H1 (cell line): ENCODE measurements around the gene ROBO2. TPM values are rescaled to one million over a fixed set of nuclear protein-coding genes. Genes with fewer than 3 reads are reported as not detected.

Source experiments
- CTCF ChIA-PET: fragments of 300-600 bp; sonication (Branson Sonifier 250); formaldehyde crosslinking; loops from one replicate; lab custom pipeline; 2021; ENCODE audit not compliant: partially characterized antibody; lab: Charles Lee
- POLR2A ChIA-PET: fragments of 300-600 bp; sonication (Branson Sonifier 250); formaldehyde crosslinking; loops from one replicate; lab custom pipeline; 2021; ENCODE audit warnings: inconsistent platforms; ENCODE audit not compliant: partially characterized antibody; lab: Charles Lee
- DNase-seq, 2 experiments: peaks; one replicate each; pipeline versions ENCODE4 v3.0.0 to v3.0.0-alpha.2; 2010 to 2022; ENCODE audit warnings: low spot score in 2 of 2, low read depth in 1 of 2, mixed read lengths in 1 of 2
- FAIRE-seq: peaks from 2 replicates; lab custom pipeline; 2011; peaks lifted over from hg19 to GRCh38; lab: Jason Lieb, UNC
- H2AFZ ChIP-seq: 2 replicates; pipeline ENCODE4 v1.8.1; 2012; ENCODE audit warnings: low read length, inconsistent platforms
- H2AK5ac ChIP-seq: 2 replicates; pipeline ENCODE4 v1.6.1; 2013; ENCODE audit warnings: low read depth, low read length
- H2BK120ac ChIP-seq: replicated peaks from 2 replicates; pipeline ENCODE3; 2013; ENCODE audit warnings: low read depth, low read length, inconsistent platforms
- H2BK12ac ChIP-seq: 2 replicates; pipeline ENCODE4 v1.6.1; 2013; ENCODE audit warnings: low read depth, low read length
- H2BK15ac ChIP-seq: 2 replicates; pipeline ENCODE4 v1.6.1; 2013; ENCODE audit warnings: low read length
- H2BK20ac ChIP-seq: 2 replicates; pipeline ENCODE4 v1.6.1; 2013; ENCODE audit warnings: low read length
- H2BK5ac ChIP-seq: 2 replicates; pipeline ENCODE4 v1.6.1; 2013; ENCODE audit warnings: low read depth, low read length
- H3K14ac ChIP-seq: 2 replicates; pipeline ENCODE4 v1.6.1; 2013; ENCODE audit warnings: inconsistent platforms; ENCODE audit not compliant: insufficient read length
- H3K18ac ChIP-seq: 2 replicates; pipeline ENCODE4 v1.6.1; 2013; ENCODE audit warnings: low read length; ENCODE audit errors: extremely low read depth
- H3K23ac ChIP-seq: 2 replicates; pipeline ENCODE4 v1.6.1; 2013; ENCODE audit warnings: inconsistent platforms; ENCODE audit not compliant: insufficient read length
- H3K23me2 ChIP-seq: 2 replicates; pipeline ENCODE4 v1.6.1; 2013; ENCODE audit warnings: low read depth, low read length
- H3K27ac ChIP-seq: 2 replicates; pipeline ENCODE4 v1.6.1; 2011; ENCODE audit warnings: low read depth, low read length, inconsistent platforms
- H3K27me3 ChIP-seq, 4 experiments: replicated peaks in 1 of 4; 1 replicate in 1 of 4; 2 replicates in 3 of 4; pipeline versions ENCODE4 v1.6.1 to v1.8.1; 2011 to 2013; ENCODE audit warnings: low read length in 3 of 4, mild to moderate bottlenecking in 3 of 4, inconsistent platforms in 2 of 4, mixed read lengths in 2 of 4, moderate library complexity in 1 of 4; ENCODE audit not compliant: control insufficient read depth in 3 of 4, insufficient read depth in 3 of 4; ENCODE audit errors: extremely low read depth in 1 of 4
- H3K36me3 ChIP-seq, 4 experiments: 2 replicates each; pipeline versions ENCODE4 v1.6.1 to v1.8.1; 2011 to 2013; ENCODE audit warnings: mild to moderate bottlenecking in 4 of 4, low read length in 3 of 4, moderate library complexity in 2 of 4, control low read depth in 1 of 4, inconsistent platforms in 1 of 4; ENCODE audit not compliant: insufficient read depth in 4 of 4, control insufficient read depth in 2 of 4
- H3K4ac ChIP-seq: replicated peaks from 2 replicates; pipeline ENCODE3; 2013; ENCODE audit warnings: low read length, low read depth, mixed read lengths, inconsistent platforms; ENCODE audit not compliant: insufficient read length
- H3K4me1 ChIP-seq, 4 experiments: replicated peaks in 1 of 4; 1 replicate in 1 of 4; 2 replicates in 3 of 4; pipeline versions ENCODE4 v1.6.1 to v1.8.1; 2011 to 2013; ENCODE audit warnings: low read length in 3 of 4, inconsistent platforms in 2 of 4, mixed read lengths in 1 of 4; ENCODE audit not compliant: insufficient read depth in 4 of 4, control insufficient read depth in 3 of 4
- H3K4me2 ChIP-seq, 2 experiments: 2 replicates each; pipeline versions ENCODE4 v1.6.1 to v1.8.1; 2011 to 2013; ENCODE audit warnings: low read depth in 2 of 2, low read length in 2 of 2, control low read depth in 1 of 2, inconsistent platforms in 1 of 2, mild to moderate bottlenecking in 1 of 2; ENCODE audit not compliant: insufficient read depth in 1 of 2
- H3K4me3 ChIP-seq, 4 experiments: fragments of 200-600, 300-600 bp in 1 of 4; sonication (generic), shearing (Covaris generic), sonication (Bioruptor Twin) in 1 of 4; 2 replicates each; pipeline versions ENCODE4 v1.5.1 to v1.8.1; 2011 to 2016; ENCODE audit warnings: low read length in 4 of 4, low read depth in 3 of 4, control low read depth in 2 of 4, inconsistent platforms in 2 of 4, mild to moderate bottlenecking in 2 of 4, mixed read lengths in 1 of 4, moderate library complexity in 1 of 4; ENCODE audit not compliant: insufficient read depth in 2 of 4; ENCODE audit errors: extremely low read depth in 1 of 4
- H3K56ac ChIP-seq: replicated peaks from 2 replicates; pipeline ENCODE3; 2013; ENCODE audit warnings: low read depth, mild to moderate bottlenecking, mixed read lengths, low read length, inconsistent platforms; ENCODE audit not compliant: insufficient read length
- H3K79me1 ChIP-seq: 2 replicates; pipeline ENCODE4 v1.6.1; 2013; ENCODE audit warnings: low read depth, low read length, control low read depth
- H3K79me2 ChIP-seq, 2 experiments: 2 replicates each; pipeline versions ENCODE4 v1.6.1 to v1.8.1; 2012 to 2013; ENCODE audit warnings: low read length in 2 of 2, mild to moderate bottlenecking in 2 of 2, inconsistent platforms in 1 of 2; ENCODE audit not compliant: insufficient read depth in 2 of 2, control insufficient read depth in 1 of 2
- H3K9ac ChIP-seq, 4 experiments: replicated peaks in 1 of 4; 1 replicate in 1 of 4; 2 replicates in 3 of 4; pipeline versions ENCODE4 v1.6.1 to v1.8.1; 2011 to 2013; ENCODE audit warnings: low read depth in 3 of 4, low read length in 3 of 4, control low read depth in 2 of 4, mild to moderate bottlenecking in 2 of 4, moderate library complexity in 2 of 4, inconsistent platforms in 1 of 4; ENCODE audit errors: extremely low read depth in 1 of 4
- H3K9me3 ChIP-seq, 2 experiments: 2 replicates each; pipeline versions ENCODE4 v1.6.1 to v1.8.1; 2012 to 2013; ENCODE audit warnings: mild to moderate bottlenecking in 2 of 2, moderate library complexity in 2 of 2, control low read depth in 1 of 2, inconsistent platforms in 1 of 2, low read depth in 1 of 2, low read length in 1 of 2, mixed read lengths in 1 of 2; ENCODE audit not compliant: insufficient read depth in 2 of 2
- H4K20me1 ChIP-seq, 2 experiments: replicated peaks in 1 of 2; 2 replicates each; pipeline versions ENCODE3 to v1.8.1; 2011 to 2013; ENCODE audit warnings: inconsistent platforms in 2 of 2, low read length in 2 of 2, mild to moderate bottlenecking in 1 of 2; ENCODE audit not compliant: insufficient read depth in 2 of 2, control insufficient read depth in 1 of 2
- H4K5ac ChIP-seq: 2 replicates; pipeline ENCODE4 v1.6.1; 2013; ENCODE audit warnings: low read length, low read depth, mixed read lengths, inconsistent platforms; ENCODE audit not compliant: insufficient read length
- H4K8ac ChIP-seq: 2 replicates; pipeline ENCODE4 v1.8.0; 2013; ENCODE audit warnings: mild to moderate bottlenecking, moderate library complexity, low read length, inconsistent platforms; ENCODE audit not compliant: insufficient read depth; ENCODE audit errors: extremely low read depth
- H4K91ac ChIP-seq: replicated peaks from 2 replicates; pipeline ENCODE3; 2013; ENCODE audit warnings: low read length, mixed read lengths, inconsistent platforms; ENCODE audit not compliant: insufficient read length
- BRCA1 ChIP-seq: IDR thresholded peaks from 2 replicates; pipeline ENCODE4 v1.6.1; 2012; ENCODE audit warnings: low read depth, low read length, improper control_type of control experiment
- CBX5 ChIP-seq: fragments of 300-800, 300-1000 bp; sonication (generic); IDR thresholded peaks from 2 replicates; pipeline ENCODE4 v1.7.1; 2016; ENCODE audit warnings: antibody characterized with exemption, low read length, low read depth
- EP300 ChIP-seq, 2 experiments: IDR thresholded peaks; 1 replicate in 1 of 2; 2 replicates in 1 of 2; pipeline ENCODE4 v1.6.1; 2011 to 2012; ENCODE audit warnings: low read depth in 2 of 2, low read length in 2 of 2, mild to moderate bottlenecking in 2 of 2, borderline replicate concordance in 1 of 2, inconsistent platforms in 1 of 2, moderate library complexity in 1 of 2
- FOSL1 ChIP-seq: IDR thresholded peaks from 2 replicates; pipeline ENCODE4 v1.6.1; 2011; ENCODE audit warnings: mild to moderate bottlenecking, low read depth, low read length, moderate library complexity; ENCODE audit not compliant: insufficient read depth
- HDAC2 ChIP-seq, 2 experiments: fragments of 300-600 bp in 1 of 2; sonication (generic) in 1 of 2; IDR thresholded peaks; 2 replicates each; pipeline ENCODE4 v1.6.1; 2011 to 2012; ENCODE audit warnings: low read depth in 2 of 2, low read length in 2 of 2, mild to moderate bottlenecking in 2 of 2, moderate library complexity in 2 of 2, borderline replicate concordance in 1 of 2, inconsistent platforms in 1 of 2
- POLR2A ChIP-seq, 2 experiments: IDR thresholded peaks; 1 replicate in 1 of 2; 2 replicates in 1 of 2; pipeline ENCODE4 v1.6.1; 2011; ENCODE audit warnings: low read depth in 2 of 2, low read length in 2 of 2, mild to moderate bottlenecking in 2 of 2; ENCODE audit errors: control extremely low read depth in 1 of 2
- SP2 ChIP-seq: IDR thresholded peaks from 2 replicates; pipeline ENCODE4 v1.6.1; 2012; ENCODE audit warnings: mild to moderate bottlenecking, low read length, inconsistent platforms
- YY1 ChIP-seq: IDR thresholded peaks from 2 replicates; pipeline ENCODE4 v1.6.1; 2011; ENCODE audit warnings: low read depth, mild to moderate bottlenecking, low read length
- ZNF274 ChIP-seq: IDR thresholded peaks from 2 replicates; pipeline ENCODE4 v1.7.0; 2012; ENCODE audit warnings: low read length, borderline replicate concordance; ENCODE audit errors: extremely low read depth
- WGBS, 2 experiments: shearing (Covaris generic) in 1 of 2; methylation state at CpG; one replicate each; pipeline versions ENCODE4 v1.1.6 to v1.1.7; 2013 to 2015; ENCODE audit warnings: low lambda C conversion rate in 2 of 2, mixed read lengths in 2 of 2, inconsistent platforms in 1 of 2, low coverage in 1 of 2, missing lambda C conversion rate in 1 of 2; ENCODE audit not compliant: insufficient replicate concordance in 2 of 2, insufficient coverage in 1 of 2, insufficient read length in 1 of 2; ENCODE audit errors: extremely low coverage in 1 of 2, missing lambda C conversion rate in 1 of 2; 5-methylcytosine and 5-hydroxymethylcytosine counted together
- polyA plus RNA-seq, 7 experiments: library from polyadenylated mRNA; depleted of rRNA in 3 of 7; stranded (reverse) in 5 of 7; unstranded in 2 of 7; fragments of >200 nt in 5 of 7; fragments of 200-250 nt in 2 of 7; gene quantifications; 1 replicate in 5 of 7; 2 replicates in 1 of 7; 4 replicates in 1 of 7; pipeline versions ENCODE4 v1.2.1 to v1.2.3, GENCODE V29; 2011 to 2013; ENCODE audit warnings: missing spikeins in 2 of 7, mixed read lengths in 2 of 7
- total RNA-seq: library from RNA; stranded (reverse); fragmentation: NEBNext Ultra II Directional; extraction: Animal tissue kit (Norgen Biotek cat#: 25700); gene quantifications from 2 replicates; pipeline ENCODE4 v1.2.1, GENCODE V29; 2021
- TF ChIP-seq, protein P1 (sequence below): IDR thresholded peaks from 2 replicates; pipeline ENCODE4 v1.6.1; 2011; ENCODE audit warnings: low read depth, mild to moderate bottlenecking, low read length; ENCODE audit not compliant: insufficient read depth
- TF ChIP-seq, protein P2 (sequence below): IDR thresholded peaks from 2 replicates; pipeline ENCODE4 v1.6.1; 2012; ENCODE audit warnings: low read length, inconsistent platforms

The ROBO2 gene
- total and polyA plus RNA-seq, 2 of the 8 experiments (the other 6 are each of a cell fraction or from before 2014, with no cell fraction given): 1.5 to 2.9 TPM

DNA sequence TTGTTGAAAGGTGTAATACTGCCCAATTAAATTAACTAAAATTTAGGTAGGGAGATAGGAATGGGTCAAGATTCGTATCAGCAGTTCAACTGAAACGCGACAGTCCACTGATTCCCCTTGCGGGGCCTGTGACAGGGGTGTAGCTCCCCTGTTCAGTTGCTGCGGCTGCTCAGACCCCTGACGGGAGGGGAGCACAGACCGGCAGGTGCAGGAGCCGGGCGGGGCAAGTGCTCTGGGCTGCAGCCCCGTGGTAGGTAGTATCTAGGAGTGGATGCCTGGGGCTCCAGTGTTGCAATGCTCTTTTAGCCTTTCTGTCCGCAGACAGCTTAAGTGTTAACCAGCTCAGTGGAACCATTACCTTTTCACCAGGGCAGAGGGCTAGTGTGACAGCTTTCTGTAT, 164.9 kb downstream of the ROBO2 start:
- Histone ChIP-seq H3K4ac (no peak overlapping the region), H2BK120ac (no peak overlapping the region), H3K18ac (no peak overlapping the region), H3K23ac (no peak overlapping the region), H3K27me3 (no peaks in the 10 kb centered on the region), H3K4me3 (no peak overlapping the region), H4K91ac (no peak overlapping the region), H3K56ac (no peak overlapping the region), H4K8ac (no peak overlapping the region), H3K9me3 (no peaks in the 10 kb centered on the region), H2AFZ (no peak overlapping the region), H3K79me2 (no peaks in the 10 kb centered on the region), H3K23me2 (no peaks in the 10 kb centered on the region), H4K20me1 (no peaks in the 10 kb centered on the region), H4K5ac (no peak overlapping the region), H3K9ac (no peak overlapping the region), H2BK15ac (no peak overlapping the region), H3K79me1 (no peaks in the 10 kb centered on the region), H2BK20ac (no peak overlapping the region), H3K36me3 (no peaks in the 10 kb centered on the region), H2AK5ac (no peak overlapping the region), H3K14ac (no peak overlapping the region), H2BK5ac (no peak overlapping the region), H2BK12ac (no peak overlapping the region), H3K4me1 (peaks cover 0 to 2% (median 0%) of the 10 kb centered on the region in 4 experiments; a peak in 2 of 7 replicates), H3K27ac (no peak overlapping the region), H3K4me2 (no peak overlapping the region)
- DNase-seq (peak in 1 of 2 experiments; percentile 44), FAIRE-seq (no peak)
- 84% methylated on average over 11 of the region's 11 CpGs; no CpG with 5 or more reads in 1 of the 2 experiments for WGBS, 2 experiments
- POLR2A ChIA-PET: interaction anchor here (0.6 kb wide), 1 partner anchor 34 kb away, joined by 3 read pairs; no protein-coding TSS in a partner anchor
- CTCF ChIA-PET: no interaction called here
- TF ChIP-seq, protein P1, sequence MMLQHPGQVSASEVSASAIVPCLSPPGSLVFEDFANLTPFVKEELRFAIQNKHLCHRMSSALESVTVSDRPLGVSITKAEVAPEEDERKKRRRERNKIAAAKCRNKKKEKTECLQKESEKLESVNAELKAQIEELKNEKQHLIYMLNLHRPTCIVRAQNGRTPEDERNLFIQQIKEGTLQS: no peak
- TF ChIP-seq, protein P2, sequence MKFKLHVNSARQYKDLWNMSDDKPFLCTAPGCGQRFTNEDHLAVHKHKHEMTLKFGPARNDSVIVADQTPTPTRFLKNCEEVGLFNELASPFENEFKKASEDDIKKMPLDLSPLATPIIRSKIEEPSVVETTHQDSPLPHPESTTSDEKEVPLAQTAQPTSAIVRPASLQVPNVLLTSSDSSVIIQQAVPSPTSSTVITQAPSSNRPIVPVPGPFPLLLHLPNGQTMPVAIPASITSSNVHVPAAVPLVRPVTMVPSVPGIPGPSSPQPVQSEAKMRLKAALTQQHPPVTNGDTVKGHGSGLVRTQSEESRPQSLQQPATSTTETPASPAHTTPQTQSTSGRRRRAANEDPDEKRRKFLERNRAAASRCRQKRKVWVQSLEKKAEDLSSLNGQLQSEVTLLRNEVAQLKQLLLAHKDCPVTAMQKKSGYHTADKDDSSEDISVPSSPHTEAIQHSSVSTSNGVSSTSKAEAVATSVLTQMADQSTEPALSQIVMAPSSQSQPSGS: no peak
- TF ChIP-seq HDAC2 (IDR thresholded peaks at IDR 0.05; ENCODE audit: borderline replicate concordance in 1 of 2, low read depth in 2 of 2, low read length in 2 of 2) (no peak), POLR2A (IDR thresholded peaks at IDR 0.05; ENCODE audit: control extremely low read depth in 1 of 2, low read depth in 2 of 2, low read length in 2 of 2) (no peak), CBX5 (no peak), YY1 (no peak), FOSL1 (no peak), EP300 (IDR thresholded peaks at IDR 0.05; ENCODE audit: borderline replicate concordance in 1 of 2, low read depth in 2 of 2, low read length in 2 of 2) (no peak), SP2 (no peak), ZNF274 (no peak), BRCA1 (no peak)
